HEK293T (cell line): Measurements from ENCODE around the gene ERC2.

ENCODE experiments used
- CTBP1 ChIP-seq: fragments of 450-650 bp; IDR thresholded peaks from 2 replicates; pipeline ENCODE4 v1.6.1; 2016; ENCODE audit warnings: borderline replicate concordance
- FOXM1 ChIP-seq: fragments of 450-650 bp; IDR thresholded peaks from 2 replicates; pipeline ENCODE4 v1.6.1; 2017; ENCODE audit warnings: mild to moderate bottlenecking, borderline replicate concordance
- LEF1 ChIP-seq: fragments of 450-650 bp; IDR thresholded peaks from 2 replicates; pipeline ENCODE4 v1.6.1; 2017; ENCODE audit warnings: mild to moderate bottlenecking, borderline replicate concordance
- TARDBP ChIP-seq: fragments of 450-650 bp; IDR thresholded peaks from 2 replicates; pipeline ENCODE4 v1.6.1; 2016

- TF ChIP-seq LEF1 (no peak), TARDBP (no peak), FOXM1 (no peak), CTBP1 (no peak)
Observed at GRCh38 chr3:55929154-55929869, 539.0 kb downstream of the ERC2 start.
